NCI-H146 (cell line): ENCODE results near the gene OR14J1.
"Not testable (repeated sequence)": the region's sequence is repeated elsewhere in the genome, so short reads cannot be mapped to it uniquely, and the experiment has no call there.

Experiments used
- DNase-seq: peaks from one replicate; lab custom pipeline; 2025; lab: John Stamatoyannopoulos, UW

OR14J1 gene

GRCh38 chr6:29301316-29301715, at the start of gene OR14J1:
Gene OR14J1, plus strand, starts transcription at chr6:29301701. Its CDS starts 4,989 bp downstream, at chr6:29306690.
- no peak for DNase-seq

GRCh38 chr6:29251736-29252135, 49.8 kb upstream of the OR14J1 start:
- DNase-seq: no peak

GRCh38 chr6:29255530-29255929, 46.0 kb upstream of the OR14J1 start:
- no peak for DNase-seq

- DNase-seq: no peak
Measured at GRCh38 chr6:29259721-29260120, 41.8 kb upstream of the OR14J1 start.

GRCh38 chr6:29263001-29263400, 38.5 kb upstream of the OR14J1 start:
- no peak for DNase-seq

GRCh38 chr6:29294499-29294914, 7.0 kb upstream of the OR14J1 start:
- no peak for DNase-seq

- DNase-seq: no peak
Measured at GRCh38 chr6:29295181-29295585, 6.3 kb upstream of the OR14J1 start.

- DNase-seq: no peak
Measured at GRCh38 chr6:29295623-29296022, 5.9 kb upstream of the OR14J1 start.

GRCh38 chr6:29319931-29320330, 18.4 kb downstream of the OR14J1 start:
- no peak for DNase-seq

- not testable (repeated sequence) for DNase-seq
Measured at GRCh38 chr6:29323332-29323731, 21.8 kb downstream of the OR14J1 start.

GRCh38 chr6:29325777-29326176, 24.3 kb downstream of the OR14J1 start:
- no peak for DNase-seq

- no peak for DNase-seq
Measured at GRCh38 chr6:29332676-29333075, 31.2 kb downstream of the OR14J1 start.

GRCh38 chr6:29336269-29336668, 34.8 kb downstream of the OR14J1 start:
- DNase-seq: no peak

- no peak for DNase-seq
Measured at GRCh38 chr6:29345380-29345779, 43.9 kb downstream of the OR14J1 start.

- not testable (repeated sequence) for DNase-seq
Measured at GRCh38 chr6:29349348-29349747, 47.8 kb downstream of the OR14J1 start.

- DNase-seq: no peak
Measured at GRCh38 chr6:29354980-29355379, 53.5 kb downstream of the OR14J1 start.

- no peak for DNase-seq
Measured at GRCh38 chr6:29355603-29356002, 54.1 kb downstream of the OR14J1 start.
